ENCODE results near the gene YIPF2. TPM values are rescaled to one million over a fixed set of nuclear protein-coding genes. Genes with fewer than 3 reads are reported as not detected.

YIPF2 gene
- total RNA-seq, 1 donor from 2014 or later = 76.1 TPM

DNA sequence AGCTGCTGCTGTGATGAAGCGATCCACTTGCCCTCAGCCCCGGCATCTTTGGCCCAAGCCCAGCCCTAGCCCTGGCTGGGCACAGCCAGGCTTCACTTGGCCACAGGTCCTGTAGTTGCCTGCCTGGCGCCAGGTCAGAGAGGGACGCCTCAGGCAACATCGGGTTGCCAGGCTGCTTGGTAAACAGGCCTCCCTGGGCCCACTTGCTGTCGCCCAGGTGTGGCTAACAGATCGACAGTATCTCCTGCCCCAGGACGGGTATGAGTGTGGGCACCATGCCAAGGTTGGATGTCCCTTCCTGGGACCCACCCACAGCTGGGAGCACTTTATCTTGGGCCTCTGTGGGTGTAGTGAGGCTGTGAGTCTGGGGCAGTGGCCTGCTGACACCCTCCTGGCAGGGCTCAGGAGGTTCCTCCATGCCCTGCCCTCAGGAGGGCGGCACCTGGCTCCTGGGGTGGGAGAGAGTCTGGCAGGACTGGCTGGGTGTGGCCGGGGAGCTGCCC is 29.2 kb downstream of the YIPF2 start:
- H3K4me1 Mint-ChIP-seq (ENCODE audit: low read depth) = peaks cover 34% of the 10 kb centered on the region
- TF ChIP-seq, protein P1, sequence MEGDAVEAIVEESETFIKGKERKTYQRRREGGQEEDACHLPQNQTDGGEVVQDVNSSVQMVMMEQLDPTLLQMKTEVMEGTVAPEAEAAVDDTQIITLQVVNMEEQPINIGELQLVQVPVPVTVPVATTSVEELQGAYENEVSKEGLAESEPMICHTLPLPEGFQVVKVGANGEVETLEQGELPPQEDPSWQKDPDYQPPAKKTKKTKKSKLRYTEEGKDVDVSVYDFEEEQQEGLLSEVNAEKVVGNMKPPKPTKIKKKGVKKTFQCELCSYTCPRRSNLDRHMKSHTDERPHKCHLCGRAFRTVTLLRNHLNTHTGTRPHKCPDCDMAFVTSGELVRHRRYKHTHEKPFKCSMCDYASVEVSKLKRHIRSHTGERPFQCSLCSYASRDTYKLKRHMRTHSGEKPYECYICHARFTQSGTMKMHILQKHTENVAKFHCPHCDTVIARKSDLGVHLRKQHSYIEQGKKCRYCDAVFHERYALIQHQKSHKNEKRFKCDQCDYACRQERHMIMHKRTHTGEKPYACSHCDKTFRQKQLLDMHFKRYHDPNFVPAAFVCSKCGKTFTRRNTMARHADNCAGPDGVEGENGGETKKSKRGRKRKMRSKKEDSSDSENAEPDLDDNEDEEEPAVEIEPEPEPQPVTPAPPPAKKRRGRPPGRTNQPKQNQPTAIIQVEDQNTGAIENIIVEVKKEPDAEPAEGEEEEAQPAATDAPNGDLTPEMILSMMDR (IDR thresholded peaks at IDR 0.05) = no peak
- H3K4me3 Mint-ChIP-seq (ENCODE audit: unreplicated experiment) = no peak overlapping the region
- H3K27ac Mint-ChIP-seq (ENCODE audit: unreplicated experiment) = no peak overlapping the region
- DNase-seq (ENCODE audit: low spot score) = no peak
- H3K36me3 Mint-ChIP-seq (ENCODE audit: low read depth) = peaks cover 2% of the 10 kb centered on the region
- H3K9me3 Mint-ChIP-seq (ENCODE audit: low read depth) = peaks cover 5% of the 10 kb centered on the region
- no peaks in the 10 kb centered on the region for H3K27me3 Mint-ChIP-seq (ENCODE audit: low read depth)

DNA sequence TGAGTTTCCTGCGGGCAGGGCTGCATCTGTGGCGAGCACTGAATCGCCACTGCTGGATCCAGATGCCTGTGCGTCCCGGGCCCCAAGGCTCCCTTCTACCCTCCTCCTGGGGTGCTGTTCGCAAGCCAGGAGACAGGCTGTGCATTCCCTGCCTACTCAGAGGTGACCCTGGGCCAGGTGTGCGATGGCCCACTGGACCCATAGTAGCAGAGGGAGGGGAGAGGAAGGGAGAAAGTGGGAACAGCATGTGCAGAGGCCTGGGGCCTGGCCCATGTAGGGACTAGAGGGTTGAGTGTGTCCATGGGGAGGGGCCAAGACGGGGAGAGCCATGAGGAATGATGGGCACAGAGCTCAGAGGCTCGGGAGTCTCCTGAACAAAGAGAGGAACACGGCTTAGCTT is 29.8 kb downstream of the YIPF2 start:
- H3K9me3 Mint-ChIP-seq (ENCODE audit: low read depth) = peaks cover 5% of the 10 kb centered on the region
- no peaks in the 10 kb centered on the region for H3K27me3 Mint-ChIP-seq (ENCODE audit: low read depth)
- no peak overlapping the region for H3K4me3 Mint-ChIP-seq (ENCODE audit: unreplicated experiment)
- H3K27ac Mint-ChIP-seq (ENCODE audit: unreplicated experiment) = no peak overlapping the region
- H3K4me1 Mint-ChIP-seq (ENCODE audit: low read depth) = peaks cover 36% of the 10 kb centered on the region
- no peaks in the 10 kb centered on the region for H3K36me3 Mint-ChIP-seq (ENCODE audit: low read depth)
- no peak for DNase-seq (ENCODE audit: low spot score)
- TF ChIP-seq, protein P1 (IDR thresholded peaks at IDR 0.05) = no peak

GRCh38 chr19:10896851-10897526 is 31.4 kb downstream of the YIPF2 start:
- Mint-ChIP-seq H3K36me3 (ENCODE audit: low read depth) (no peaks in the 10 kb centered on the region), H3K27me3 (ENCODE audit: low read depth) (no peaks in the 10 kb centered on the region), H3K4me3 (ENCODE audit: unreplicated experiment) (no peak overlapping the region), H3K9me3 (ENCODE audit: low read depth) (no peaks in the 10 kb centered on the region), H3K27ac (ENCODE audit: unreplicated experiment) (peak overlapping the region; percentile 66), H3K4me1 (ENCODE audit: low read depth) (peaks cover 41% of the 10 kb centered on the region)
- TF ChIP-seq, protein P1 (IDR thresholded peaks at IDR 0.05) = no peak
- DNase-seq (ENCODE audit: low spot score) = no peak

- no peak overlapping the region for H3K27ac Mint-ChIP-seq (ENCODE audit: unreplicated experiment)
- no peak for DNase-seq (ENCODE audit: low spot score)
- H3K27me3 Mint-ChIP-seq (ENCODE audit: low read depth) = no peaks in the 10 kb centered on the region
- peaks cover 46% of the 10 kb centered on the region for H3K4me1 Mint-ChIP-seq (ENCODE audit: low read depth)
- TF ChIP-seq, protein P1 (IDR thresholded peaks at IDR 0.05) = no peak
- no peak overlapping the region for H3K4me3 Mint-ChIP-seq (ENCODE audit: unreplicated experiment)
- no peaks in the 10 kb centered on the region for H3K36me3 Mint-ChIP-seq (ENCODE audit: low read depth)
- H3K9me3 Mint-ChIP-seq (ENCODE audit: low read depth) = no peaks in the 10 kb centered on the region
Measured at GRCh38 chr19:10895920-10896319, 32.5 kb downstream of the YIPF2 start.

GRCh38 chr19:10895363-10895762 is 33.1 kb downstream of the YIPF2 start:
- Mint-ChIP-seq H3K4me3 (ENCODE audit: unreplicated experiment) (no peak overlapping the region), H3K4me1 (ENCODE audit: low read depth) (peaks cover 46% of the 10 kb centered on the region), H3K27ac (ENCODE audit: unreplicated experiment) (no peak overlapping the region), H3K27me3 (ENCODE audit: low read depth) (no peaks in the 10 kb centered on the region), H3K36me3 (ENCODE audit: low read depth) (no peaks in the 10 kb centered on the region), H3K9me3 (ENCODE audit: low read depth) (no peaks in the 10 kb centered on the region)
- no peak for DNase-seq (ENCODE audit: low spot score)
- TF ChIP-seq, protein P1 (IDR thresholded peaks at IDR 0.05) = no peak
